ENCODE data around the gene OSCAR.

DNA sequence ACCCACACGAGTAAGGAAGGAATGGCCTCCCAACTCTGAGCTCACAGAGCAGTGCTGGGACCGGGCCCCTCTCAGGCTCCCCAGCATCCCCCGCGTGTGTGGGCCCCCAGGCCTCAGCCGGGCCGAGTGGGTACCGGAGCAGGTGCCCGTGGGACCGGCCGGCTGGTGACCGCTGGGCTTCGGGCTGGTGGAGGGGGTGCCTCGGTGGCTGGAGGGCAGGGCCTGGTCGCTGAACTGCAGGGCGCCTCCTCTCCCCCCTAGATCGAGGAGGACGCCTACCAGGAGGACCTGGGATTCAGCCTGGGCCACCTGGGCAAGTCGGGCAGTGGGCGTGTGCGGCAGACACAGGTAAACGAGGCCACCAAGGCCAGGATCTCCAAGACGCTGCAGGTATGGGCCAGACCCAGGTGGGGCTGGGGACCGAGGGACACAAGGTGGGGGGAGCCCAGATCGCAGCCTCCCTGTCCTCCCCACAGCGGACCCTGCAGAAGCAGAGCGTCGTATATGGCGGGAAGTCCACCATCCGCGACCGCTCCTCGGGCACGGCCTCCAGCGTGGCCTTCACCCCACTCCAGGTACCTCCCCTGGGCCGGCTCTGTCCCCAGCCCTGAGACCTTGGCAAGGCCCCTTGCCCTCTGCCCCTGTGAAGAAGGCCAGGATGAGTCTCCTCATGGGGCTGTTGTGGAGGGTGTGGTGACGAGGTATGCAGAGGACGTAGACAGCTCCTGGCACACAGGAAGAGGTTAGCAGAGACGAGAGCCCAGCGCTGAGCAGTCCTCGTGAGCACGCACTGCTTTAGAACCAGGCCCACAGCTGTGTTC is 28.4 kb upstream of the OSCAR start:
- no peak for TF ChIP-seq CTCF (IDR thresholded peaks at IDR 0.05)
- TF ChIP-seq POLR2A (IDR thresholded peaks at IDR 0.05; ENCODE audit: low read depth), result no peak

All from esophagus muscularis mucosa (tissue), 3 donors.